CD4-positive, alpha-beta T cell treated with Interferon alpha-2 for 1 hour (primary cell): ENCODE results near the gene SUCLG2.

Experiments used
- DNase-seq, 2 donors: peaks; one replicate each; pipeline ENCODE4 v3.0.0-alpha.2; 2020 to 2022

The SUCLG2 gene

GRCh38 chr3:67497746-67498145 is 156.7 kb downstream of the SUCLG2 start:
- no peak for DNase-seq

GRCh38 chr3:67495751-67496150 is 158.7 kb downstream of the SUCLG2 start:
- DNase-seq: no peak

- no peak for DNase-seq
Measured at GRCh38 chr3:67493808-67494207, 160.6 kb downstream of the SUCLG2 start.

- DNase-seq: no peak
Measured at GRCh38 chr3:67490658-67491057, 163.8 kb downstream of the SUCLG2 start.

GRCh38 chr3:67489816-67490215 is 164.6 kb downstream of the SUCLG2 start:
- DNase-seq: peak in 1 of 2 donors; percentile 21

DNA sequence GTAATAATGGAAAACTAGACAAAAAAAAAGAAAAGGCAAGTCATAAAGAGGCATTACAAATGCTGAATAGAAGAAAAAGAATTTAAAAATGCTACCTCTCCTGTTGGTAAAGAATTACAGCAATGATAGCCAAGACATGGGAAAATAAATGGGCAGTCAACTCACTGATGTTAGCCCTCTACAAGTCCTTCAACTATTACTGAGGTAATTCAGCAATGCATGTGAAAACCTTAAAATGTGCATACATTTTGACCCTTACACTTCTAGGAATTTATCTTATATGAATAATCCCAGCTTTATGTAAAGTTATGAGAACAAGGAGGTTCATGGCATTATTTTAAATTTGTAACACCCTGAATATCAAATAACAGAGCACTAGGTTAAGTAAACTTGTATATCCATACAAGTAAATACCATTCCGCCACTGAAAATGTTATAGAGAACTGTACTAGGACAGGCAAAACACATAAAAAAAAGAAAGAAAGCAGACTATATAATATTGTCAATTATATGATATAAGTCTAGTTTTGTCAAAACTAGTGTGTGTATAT is 166.8 kb downstream of the SUCLG2 start:
- DNase-seq: no peak

DNA sequence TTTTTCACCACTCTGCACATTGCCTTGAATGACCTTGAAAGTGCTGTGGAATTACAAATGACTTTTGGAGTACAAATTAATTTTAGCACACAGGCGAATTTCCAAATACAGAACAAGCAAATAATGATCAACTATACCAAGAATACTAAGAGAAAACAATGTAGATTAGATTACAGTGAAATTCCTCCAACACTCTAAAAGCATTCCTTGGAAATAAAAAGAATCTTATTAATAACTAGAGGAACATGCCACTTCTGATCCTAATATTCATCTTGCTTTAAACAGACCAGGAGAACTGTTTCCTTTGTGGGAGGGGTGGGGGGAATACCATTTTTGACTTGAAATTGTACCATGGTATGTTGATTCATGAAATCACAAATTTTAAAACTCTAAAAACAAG is 167.5 kb downstream of the SUCLG2 start:
- DNase-seq: no peak

DNA sequence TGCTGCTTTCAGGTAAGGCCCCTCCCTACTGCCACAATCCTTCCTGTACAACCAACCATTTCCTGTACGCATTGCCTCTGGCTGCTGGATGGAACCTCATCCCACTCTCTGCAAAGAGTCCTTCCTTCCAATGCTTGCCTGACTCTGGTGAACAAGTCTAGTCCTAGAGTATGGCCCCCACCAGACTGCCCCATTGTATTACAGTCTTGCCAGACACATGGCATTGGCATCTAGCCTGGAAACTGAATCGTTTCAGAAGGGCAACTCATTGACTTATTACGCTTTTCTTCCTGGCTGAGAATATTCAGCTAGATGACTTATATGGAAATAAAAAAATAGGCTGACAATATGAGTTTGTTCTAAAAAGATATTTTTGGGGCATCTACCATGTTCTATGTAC is 170.3 kb downstream of the SUCLG2 start:
- DNase-seq: no peak

- no peak for DNase-seq
Measured at GRCh38 chr3:67481126-67481525, 173.3 kb downstream of the SUCLG2 start.

DNA sequence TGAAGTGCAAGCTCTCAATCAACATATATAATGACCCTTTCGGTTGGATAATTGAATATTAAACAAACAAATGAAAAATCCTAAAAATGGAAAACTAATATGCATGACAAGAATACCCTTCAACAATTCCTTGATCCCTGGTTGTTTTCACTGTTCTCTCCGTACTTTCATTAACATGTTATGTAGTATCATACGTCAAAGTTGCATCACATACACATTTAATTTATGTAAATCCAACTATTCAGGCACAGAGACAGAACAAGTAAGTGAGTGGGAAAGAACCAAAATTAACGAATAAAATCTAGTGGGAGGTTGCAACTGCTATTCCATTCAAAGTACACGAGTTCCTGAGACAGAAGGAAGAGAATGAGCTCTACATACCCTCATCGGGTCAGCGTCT is 176.0 kb downstream of the SUCLG2 start:
- DNase-seq: no peak

DNA sequence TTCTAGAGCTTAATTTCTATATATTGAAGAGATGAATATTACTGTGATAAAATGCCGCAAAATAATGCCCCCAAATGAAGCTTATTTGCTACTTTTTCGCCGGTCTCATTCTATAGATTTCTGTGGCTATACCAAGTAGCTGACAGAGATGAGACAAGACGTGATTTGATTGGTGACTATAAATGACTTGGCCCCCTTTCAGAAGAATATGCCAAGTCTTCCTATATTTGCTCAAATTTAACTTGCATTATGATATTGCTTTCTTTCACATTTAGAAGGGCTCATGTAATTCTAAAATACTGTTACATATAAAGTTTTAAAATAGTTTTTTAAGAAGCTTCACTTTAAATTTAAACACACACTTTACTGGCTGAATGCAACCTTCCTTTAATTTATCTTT is 180.1 kb downstream of the SUCLG2 start:
- no peak for DNase-seq

DNA sequence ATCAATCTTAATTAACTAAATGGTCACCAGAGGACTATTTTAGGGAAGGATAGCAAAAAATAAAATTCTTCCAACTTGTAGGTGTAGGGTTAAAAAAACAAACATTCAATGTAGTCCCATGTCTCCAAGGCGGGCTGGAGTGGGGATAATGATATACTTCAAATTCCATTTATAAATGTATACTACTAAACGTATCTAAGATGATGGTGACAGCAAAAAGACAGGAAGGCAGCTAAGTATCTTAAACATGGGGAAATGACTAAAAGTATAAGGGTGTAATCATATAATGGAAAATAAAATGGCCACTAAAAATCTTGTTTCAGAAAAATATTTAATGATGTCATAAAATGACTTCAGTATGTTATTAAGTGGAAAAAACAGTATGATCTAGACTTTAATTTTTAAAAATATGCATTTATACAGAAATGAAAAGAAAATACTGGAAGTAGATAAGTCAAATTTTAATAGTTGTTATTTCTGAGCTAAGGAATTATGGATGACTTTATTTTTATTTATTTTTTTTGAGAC is 181.7 kb downstream of the SUCLG2 start:
- DNase-seq: no peak

DNA sequence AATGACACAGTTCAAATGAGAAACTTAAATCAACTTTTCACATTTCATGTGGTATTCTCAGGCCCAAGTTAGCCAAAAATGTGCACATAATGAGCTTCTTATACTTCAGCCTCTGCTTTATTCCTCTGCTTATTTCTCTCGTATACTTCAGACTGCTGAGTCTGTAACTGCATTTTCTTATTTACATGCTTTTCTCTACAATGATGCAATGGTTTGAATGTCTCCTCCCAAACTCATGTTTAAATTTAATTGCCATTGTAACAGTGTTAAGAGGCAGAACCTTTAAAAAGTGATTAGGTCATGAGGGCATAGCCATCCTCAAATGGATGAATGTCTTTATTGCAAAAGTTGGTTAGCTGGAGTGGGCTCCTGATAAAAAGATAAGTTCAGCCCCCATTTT is 184.2 kb downstream of the SUCLG2 start:
- no peak for DNase-seq

DNA sequence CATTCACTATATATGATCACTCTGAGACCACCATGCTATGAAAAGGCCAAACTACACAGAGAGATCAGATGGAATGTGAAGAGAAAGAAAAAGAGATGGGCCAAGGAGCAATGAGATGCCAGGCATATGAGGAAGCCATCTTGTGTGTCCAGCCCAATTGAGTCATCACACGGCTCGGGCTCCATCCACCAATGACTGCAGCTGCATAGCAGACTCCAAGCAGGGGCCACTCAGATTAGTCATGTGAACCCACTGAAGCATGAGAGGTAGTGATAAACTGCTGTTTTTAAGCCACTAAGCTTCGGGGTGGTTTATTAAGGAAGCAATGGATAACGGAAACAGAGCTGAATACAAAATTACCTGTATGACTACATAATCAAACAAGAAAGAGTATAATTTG is 185.9 kb downstream of the SUCLG2 start:
- DNase-seq: no peak

DNA sequence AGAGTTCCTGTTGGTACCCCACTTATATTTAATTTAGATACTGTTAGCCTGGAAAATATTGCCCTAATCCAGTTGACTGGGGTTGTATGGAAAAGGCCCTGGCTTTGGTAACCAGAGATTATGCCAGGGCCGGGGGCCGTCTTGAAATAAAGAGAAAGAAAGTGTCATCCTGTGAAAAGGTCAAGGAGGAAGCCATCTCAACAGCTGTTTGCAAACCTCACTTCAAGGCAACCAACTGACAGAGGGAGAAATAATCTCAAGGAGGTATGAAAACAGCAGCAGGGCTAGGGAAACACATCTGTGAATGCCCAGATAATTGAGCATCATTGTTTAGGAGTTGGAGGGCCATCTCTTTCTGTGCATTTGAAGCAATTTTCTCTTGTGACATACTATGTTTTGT is 190.8 kb downstream of the SUCLG2 start:
- DNase-seq: no peak

DNA sequence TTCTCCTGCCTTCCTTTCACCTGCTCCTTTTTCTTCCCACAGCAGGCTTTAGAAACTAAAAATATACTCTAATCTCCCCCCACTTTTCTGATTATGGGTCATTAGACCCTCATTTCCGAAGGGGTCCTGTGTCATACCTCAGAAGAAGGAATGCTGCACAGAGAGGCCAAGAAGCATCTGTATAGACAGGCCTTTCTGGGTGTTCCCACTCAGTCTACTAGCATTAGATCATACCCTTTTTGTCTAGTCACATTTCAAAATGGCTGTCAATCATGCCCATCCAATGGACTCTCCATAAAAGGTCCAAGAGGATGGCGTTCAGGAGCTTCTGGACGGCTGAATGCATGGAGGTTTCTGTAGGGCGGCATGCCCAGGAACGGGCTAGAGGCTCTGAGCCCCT is 192.2 kb downstream of the SUCLG2 start:
- DNase-seq: no peak

DNA sequence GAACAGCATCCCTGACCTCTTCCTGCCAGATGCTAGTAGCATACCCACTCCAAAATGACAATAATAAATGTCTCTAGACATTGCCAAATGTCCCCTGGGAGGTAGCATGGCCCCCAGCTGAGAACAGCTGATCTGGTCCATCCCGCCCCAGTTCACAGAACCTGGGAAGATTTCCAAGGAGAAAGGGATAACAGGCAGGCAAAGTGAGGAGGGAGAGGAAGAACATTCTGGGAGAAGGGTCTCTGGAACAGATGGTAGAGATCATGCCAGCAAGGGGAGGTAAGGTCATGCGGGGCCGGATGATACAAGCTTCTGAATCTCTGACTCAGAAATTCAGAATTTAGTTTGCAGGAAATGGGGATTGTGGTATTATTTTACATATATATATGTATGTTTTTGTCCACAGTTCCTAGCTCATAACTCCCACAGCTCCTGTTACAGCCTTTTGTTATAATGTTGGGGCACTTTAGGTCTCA is 192.7 kb downstream of the SUCLG2 start:
- DNase-seq: no peak

GRCh38 chr3:67460841-67461510 is 193.4 kb downstream of the SUCLG2 start:
- DNase-seq: no peak

- DNase-seq: no peak
Measured at GRCh38 chr3:67459796-67460195, 194.6 kb downstream of the SUCLG2 start.

- no peak for DNase-seq
Measured at GRCh38 chr3:67458896-67459530, 195.4 kb downstream of the SUCLG2 start.

- no peak for DNase-seq
Measured at GRCh38 chr3:67458408-67458807, 196.0 kb downstream of the SUCLG2 start.

- DNase-seq: no peak
Measured at GRCh38 chr3:67453628-67454027, 200.8 kb downstream of the SUCLG2 start.

- no peak for DNase-seq
Measured at GRCh38 chr3:67450153-67450552, 204.3 kb downstream of the SUCLG2 start.

DNA sequence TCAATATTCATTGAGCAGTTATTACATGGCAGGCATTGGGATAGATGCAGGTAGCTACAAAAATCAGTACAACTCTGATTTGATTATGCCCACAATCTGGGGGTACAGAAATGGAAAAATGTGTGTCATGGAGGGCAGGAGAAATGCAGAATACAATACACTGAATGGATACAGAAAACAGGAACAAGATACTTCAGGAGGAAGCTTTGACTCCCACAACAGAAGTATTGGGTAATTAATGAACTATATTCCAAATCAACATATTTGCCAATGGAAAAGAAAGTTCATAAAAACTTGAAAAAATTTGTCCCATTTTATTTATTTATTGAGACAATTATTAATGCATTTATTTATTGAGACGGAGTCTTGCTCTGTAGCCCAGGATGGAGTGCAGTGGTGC is 207.0 kb downstream of the SUCLG2 start:
- DNase-seq: no peak
